IPS-18a (cell line): ENCODE results near the gene PRXL2B.
"Not testable (repeated sequence)": the region's sequence is repeated elsewhere in the genome, so short reads cannot be mapped to it uniquely, and the experiment has no call there.

Experiments used
- H3K27ac ChIP-seq: one replicate; pipeline ENCODE4 v1.5.1; 2013; ENCODE audit warnings: low read length
- H3K27me3 ChIP-seq: one replicate; pipeline ENCODE4 v1.6.1; 2013; ENCODE audit warnings: mild to moderate bottlenecking, low read length; ENCODE audit not compliant: control insufficient read depth, insufficient read depth
- H3K36me3 ChIP-seq: one replicate; pipeline ENCODE4 v1.6.1; 2013; ENCODE audit warnings: low read depth, low read length; ENCODE audit not compliant: control insufficient read depth
- H3K4me1 ChIP-seq: one replicate; pipeline ENCODE4 v1.6.1; 2013; ENCODE audit warnings: low read depth, low read length; ENCODE audit not compliant: control insufficient read depth
- H3K4me3 ChIP-seq: one replicate; pipeline ENCODE4 v1.5.1; 2013; ENCODE audit warnings: low read length
- H3K9ac ChIP-seq: one replicate; pipeline ENCODE4 v1.6.1; 2013; ENCODE audit warnings: mild to moderate bottlenecking, low read length, moderate library complexity
- H3K9me3 ChIP-seq: one replicate; pipeline ENCODE4 v1.6.1; 2013; ENCODE audit warnings: low read depth, low read length; ENCODE audit not compliant: control insufficient read depth

Gene PRXL2B

DNA sequence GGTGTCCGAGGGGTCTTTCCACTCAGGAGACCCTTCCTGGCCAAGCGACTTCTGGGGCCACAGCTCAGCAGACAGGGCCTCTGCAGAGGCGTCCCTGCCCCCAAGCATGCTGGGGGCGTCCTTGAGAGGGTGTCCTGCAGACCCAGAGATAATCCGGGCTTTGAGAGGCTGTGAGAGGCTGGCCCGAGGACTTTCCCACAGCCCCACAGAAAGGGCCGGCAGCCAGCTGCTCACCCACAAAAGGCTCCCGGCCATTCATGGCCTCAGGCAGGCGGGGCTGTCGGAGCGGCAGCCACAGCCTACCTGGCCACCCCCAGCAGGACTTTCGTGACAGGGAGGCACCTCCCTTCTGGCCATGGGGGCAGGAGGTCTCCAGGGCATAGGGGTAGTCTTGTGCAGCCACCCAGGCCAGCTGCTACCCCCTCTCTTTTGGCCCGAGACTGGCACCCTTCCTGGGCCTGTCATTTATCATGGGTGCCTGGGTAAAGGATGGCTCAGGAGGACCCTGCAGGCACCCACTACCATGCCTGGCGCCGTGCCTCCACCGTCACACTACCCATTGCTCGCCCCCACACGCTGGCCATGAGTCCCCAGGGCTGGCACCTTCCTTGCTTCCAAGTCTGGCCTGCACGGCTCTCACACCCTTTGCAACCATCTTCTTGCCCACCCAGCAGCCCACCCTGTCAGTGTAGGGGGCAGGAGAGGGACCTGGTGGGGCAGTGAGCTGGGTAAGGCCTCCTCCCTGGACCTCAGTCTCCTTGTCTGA lies 41.5 kb upstream of the PRXL2B start:
- Histone ChIP-seq H3K27ac (no peak overlapping the region), H3K36me3 (no peaks in the 10 kb centered on the region), H3K4me3 (no peak overlapping the region), H3K4me1 (peaks cover 19% of the 10 kb centered on the region), H3K9ac (no peak overlapping the region), H3K27me3 (peaks cover 25% of the 10 kb centered on the region), H3K9me3 (no peaks in the 10 kb centered on the region)

GRCh38 chr1:2545754-2546514 lies 40.6 kb upstream of the PRXL2B start:
- Histone ChIP-seq H3K9ac (peak overlapping the region; percentile 55), H3K9me3 (no peaks in the 10 kb centered on the region), H3K36me3 (no peaks in the 10 kb centered on the region), H3K27me3 (peaks cover 19% of the 10 kb centered on the region), H3K4me3 (peak overlapping the region; percentile 65), H3K27ac (no peak overlapping the region), H3K4me1 (peaks cover 19% of the 10 kb centered on the region)

GRCh38 chr1:2546515-2547209 lies 39.9 kb upstream of the PRXL2B start:
- Histone ChIP-seq H3K36me3 (no peaks in the 10 kb centered on the region), H3K9ac (peak overlapping the region; percentile 55), H3K4me1 (peaks cover 19% of the 10 kb centered on the region), H3K27me3 (peaks cover 12% of the 10 kb centered on the region), H3K9me3 (no peaks in the 10 kb centered on the region), H3K4me3 (peak overlapping the region; percentile 65), H3K27ac (no peak overlapping the region)

GRCh38 chr1:2547210-2548067 lies 39.1 kb upstream of the PRXL2B start:
- Histone ChIP-seq H3K4me1 (peaks cover 19% of the 10 kb centered on the region), H3K9ac (peak overlapping the region; percentile 34), H3K4me3 (peak overlapping the region; percentile 65), H3K27me3 (peaks cover 6% of the 10 kb centered on the region), H3K36me3 (no peaks in the 10 kb centered on the region), H3K27ac (peak overlapping the region; percentile 24), H3K9me3 (no peaks in the 10 kb centered on the region)

GRCh38 chr1:2548068-2548589 lies 38.4 kb upstream of the PRXL2B start:
- Histone ChIP-seq H3K36me3 (no peaks in the 10 kb centered on the region), H3K9ac (no peak overlapping the region), H3K27ac (no peak overlapping the region), H3K4me3 (peak overlapping the region; percentile 65), H3K9me3 (no peaks in the 10 kb centered on the region), H3K27me3 (no peaks in the 10 kb centered on the region), H3K4me1 (peaks cover 19% of the 10 kb centered on the region)

- not testable (repeated sequence) for H3K9ac ChIP-seq, H3K4me3 ChIP-seq, H3K36me3 ChIP-seq, H3K9me3 ChIP-seq, H3K27me3 ChIP-seq, H3K27ac ChIP-seq
- H3K4me1 ChIP-seq = peaks cover 19% of the 10 kb centered on the region
Measured at GRCh38 chr1:2549367-2550029, 37.1 kb upstream of the PRXL2B start.

- H3K9ac ChIP-seq, H3K4me3 ChIP-seq, H3K27ac ChIP-seq, H3K27me3 ChIP-seq, H3K36me3 ChIP-seq, H3K9me3 ChIP-seq: not testable (repeated sequence)
- peaks cover 19% of the 10 kb centered on the region for H3K4me1 ChIP-seq
Measured at GRCh38 chr1:2550309-2550861, 36.2 kb upstream of the PRXL2B start.

DNA sequence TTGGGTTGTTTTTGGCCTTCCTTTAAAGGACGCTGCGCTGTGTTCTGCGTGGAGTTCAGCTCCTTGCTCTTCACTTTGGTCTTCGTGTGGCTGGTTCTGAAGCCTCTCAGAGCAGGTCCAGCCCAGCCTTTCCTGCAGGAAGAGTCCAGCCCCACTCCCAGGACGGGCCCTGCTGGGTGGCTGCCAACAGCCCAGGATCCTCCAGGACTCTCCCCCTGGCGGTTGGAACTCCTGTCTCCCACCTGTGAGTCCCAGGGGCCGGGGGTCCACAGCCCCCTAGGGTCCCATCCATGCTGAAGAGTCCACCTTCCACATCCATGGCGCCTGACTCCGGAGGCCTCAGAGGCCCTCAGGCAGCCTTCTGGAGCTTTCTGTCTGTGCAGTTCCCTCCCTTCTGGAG lies 35.0 kb upstream of the PRXL2B start:
- H3K4me1 ChIP-seq = peaks cover 23% of the 10 kb centered on the region
- H3K27me3 ChIP-seq, H3K27ac ChIP-seq, H3K9me3 ChIP-seq, H3K36me3 ChIP-seq, H3K9ac ChIP-seq, H3K4me3 ChIP-seq: not testable (repeated sequence)

- Histone ChIP-seq H3K27ac (no peak overlapping the region), H3K36me3 (no peaks in the 10 kb centered on the region), H3K4me3 (no peak overlapping the region), H3K27me3 (no peaks in the 10 kb centered on the region), H3K9me3 (no peaks in the 10 kb centered on the region), H3K4me1 (peaks cover 22% of the 10 kb centered on the region), H3K9ac (no peak overlapping the region)
Measured at GRCh38 chr1:2552189-2552588, 34.4 kb upstream of the PRXL2B start.

GRCh38 chr1:2553076-2553475 lies 33.5 kb upstream of the PRXL2B start:
- not testable (repeated sequence) for H3K36me3 ChIP-seq, H3K4me3 ChIP-seq, H3K27me3 ChIP-seq, H3K9ac ChIP-seq, H3K27ac ChIP-seq, H3K9me3 ChIP-seq
- peaks cover 14% of the 10 kb centered on the region for H3K4me1 ChIP-seq
